Parathyroid adenoma (tissue), 2 donors: ENCODE measurements around the gene LYPLAL1.
"Not testable (repeated sequence)": the region's sequence is repeated elsewhere in the genome, so short reads cannot be mapped to it uniquely, and the experiment has no call there.

Experiments
- H2AFZ ChIP-seq: fragments of 300-600 bp; sonication (generic); one replicate; pipeline ENCODE4 v1.7.0; 2017; ENCODE audit warnings: antibody characterized with exemption, mild to moderate bottlenecking
- H3K27ac ChIP-seq: fragments of 300-600 bp; sonication (generic); one replicate; pipeline ENCODE4 v1.7.0; 2017
- H3K27me3 ChIP-seq: fragments of 300-600 bp; sonication (generic); one replicate; pipeline ENCODE4 v1.7.0; 2017; ENCODE audit warnings: low read length; ENCODE audit not compliant: control insufficient read depth, insufficient read depth
- H3K36me3 ChIP-seq: fragments of 300-600 bp; sonication (generic); one replicate; pipeline ENCODE4 v1.7.0; 2017; ENCODE audit warnings: low read length; ENCODE audit not compliant: control insufficient read depth, insufficient read depth
- H3K4me1 ChIP-seq: fragments of 300-600 bp; sonication (generic); one replicate; pipeline ENCODE4 v1.7.0; 2017; ENCODE audit warnings: control low read depth
- H3K4me2 ChIP-seq: fragments of 300-600 bp; sonication (generic); one replicate; pipeline ENCODE4 v1.7.0; 2017; ENCODE audit warnings: low read length
- H3K4me3 ChIP-seq: fragments of 300-600 bp; sonication (generic); one replicate; pipeline ENCODE4 v1.7.0; 2017; ENCODE audit warnings: low read depth, low read length
- H3K79me2 ChIP-seq: fragments of 300-600 bp; sonication (generic); one replicate; pipeline ENCODE4 v1.7.0; 2017; ENCODE audit warnings: control low read depth
- H3K9ac ChIP-seq: fragments of 300-600 bp; sonication (generic); one replicate; pipeline ENCODE4 v1.7.0; 2017; ENCODE audit warnings: mild to moderate bottlenecking
- H3K9me3 ChIP-seq: fragments of 300-600 bp; sonication (generic); one replicate; pipeline ENCODE4 v1.7.0; 2017; ENCODE audit warnings: low read length; ENCODE audit not compliant: control insufficient read depth
- CTCF ChIP-seq: fragments of 300-600 bp; sonication (generic); IDR thresholded peaks from one replicate; pipeline ENCODE4 v1.7.0; 2017; ENCODE audit warnings: antibody characterized with exemption, mild to moderate bottlenecking
- donor health status: primary hyperparathyroidism.

LYPLAL1 gene

GRCh38 chr1:219188331-219188803 is 14.7 kb downstream of the LYPLAL1 start:
- H3K27ac ChIP-seq: no peak overlapping the region
- no peaks in the 10 kb centered on the region for H3K36me3 ChIP-seq
- H3K79me2 ChIP-seq: peaks cover 3% of the 10 kb centered on the region
- no peak overlapping the region for H3K4me2 ChIP-seq
- H3K27me3 ChIP-seq: no peaks in the 10 kb centered on the region
- H3K9ac ChIP-seq: no peak overlapping the region
- H3K4me1 ChIP-seq: no peaks in the 10 kb centered on the region
- H3K4me3 ChIP-seq: no peak overlapping the region
- H2AFZ ChIP-seq: no peak overlapping the region
- no peak for TF ChIP-seq CTCF
- no peaks in the 10 kb centered on the region for H3K9me3 ChIP-seq

- H3K27me3 ChIP-seq: no peaks in the 10 kb centered on the region
- H2AFZ ChIP-seq: no peak overlapping the region
- H3K79me2 ChIP-seq: peaks cover 3% of the 10 kb centered on the region
- no peak for TF ChIP-seq CTCF
- no peak overlapping the region for H3K9ac ChIP-seq
- H3K27ac ChIP-seq: no peak overlapping the region
- H3K4me2 ChIP-seq: no peak overlapping the region
- H3K4me1 ChIP-seq: no peaks in the 10 kb centered on the region
- no peak overlapping the region for H3K4me3 ChIP-seq
- no peaks in the 10 kb centered on the region for H3K9me3 ChIP-seq
- no peaks in the 10 kb centered on the region for H3K36me3 ChIP-seq
Observed at GRCh38 chr1:219189021-219189824, 15.5 kb downstream of the LYPLAL1 start.

- no peaks in the 10 kb centered on the region for H3K36me3 ChIP-seq
- no peak overlapping the region for H3K27ac ChIP-seq
- H3K4me3 ChIP-seq: no peak overlapping the region
- H3K79me2 ChIP-seq: peaks cover 3% of the 10 kb centered on the region
- H3K27me3 ChIP-seq: no peaks in the 10 kb centered on the region
- no peak overlapping the region for H2AFZ ChIP-seq
- H3K4me1 ChIP-seq: no peaks in the 10 kb centered on the region
- H3K9ac ChIP-seq: no peak overlapping the region
- no peak for TF ChIP-seq CTCF
- H3K4me2 ChIP-seq: no peak overlapping the region
- H3K9me3 ChIP-seq: no peaks in the 10 kb centered on the region
Observed at GRCh38 chr1:219189952-219190351, 16.3 kb downstream of the LYPLAL1 start.

- no peak overlapping the region for H3K9ac ChIP-seq
- H3K4me1 ChIP-seq: no peaks in the 10 kb centered on the region
- H3K4me2 ChIP-seq: no peak overlapping the region
- H3K79me2 ChIP-seq: peaks cover 3% of the 10 kb centered on the region
- no peaks in the 10 kb centered on the region for H3K9me3 ChIP-seq
- H2AFZ ChIP-seq: no peak overlapping the region
- H3K27me3 ChIP-seq: no peaks in the 10 kb centered on the region
- no peaks in the 10 kb centered on the region for H3K36me3 ChIP-seq
- H3K4me3 ChIP-seq: no peak overlapping the region
- H3K27ac ChIP-seq: no peak overlapping the region
- no peak for TF ChIP-seq CTCF
Observed at GRCh38 chr1:219190605-219191004, 16.9 kb downstream of the LYPLAL1 start.

- H3K9ac ChIP-seq, H3K27me3 ChIP-seq: not testable (repeated sequence)
Observed at GRCh38 chr1:219195833-219196232, 22.2 kb downstream of the LYPLAL1 start.

More at GRCh38 chr1:219195833-219196232, 22.2 kb downstream of the LYPLAL1 start:
- H3K4me3 ChIP-seq, H3K79me2 ChIP-seq, H3K9me3 ChIP-seq, H3K4me2 ChIP-seq, H3K27ac ChIP-seq, H3K36me3 ChIP-seq, H3K4me1 ChIP-seq, H2AFZ ChIP-seq: not testable (repeated sequence)
